GM21447 (cell line): Measurements from ENCODE around the gene DCAF8.
A peak's percentile ranks its signal among the peaks of the same experiment; 100 is the strongest.

ENCODE experiments used
- ATAC-seq: cut with Tn5 transposase; IDR thresholded peaks from one replicate; pipeline ENCODE4 v1.9.1; 2021; ENCODE audit not compliant: unreplicated experiment

DCAF8 gene

GRCh38 chr1:160264795-160265307 is 2.5 kb upstream of the DCAF8 start:
- no peak for ATAC-seq

- peak; percentile 42 for ATAC-seq
Observed at GRCh38 chr1:160261556-160261892, 825 bp downstream of the DCAF8 start.

GRCh38 chr1:160260406-160261382 is 1.7 kb downstream of the DCAF8 start:
- no peak for ATAC-seq

GRCh38 chr1:160258177-160258798 is 4.1 kb downstream of the DCAF8 start:
- ATAC-seq = no peak

GRCh38 chr1:160257411-160258015 is 4.8 kb downstream of the DCAF8 start:
- ATAC-seq = no peak

GRCh38 chr1:160256396-160257046 is 5.8 kb downstream of the DCAF8 start:
- ATAC-seq = no peak

- no peak for ATAC-seq
Observed at GRCh38 chr1:160255781-160256300, 6.5 kb downstream of the DCAF8 start.

- ATAC-seq = peak; percentile 73
Observed at GRCh38 chr1:160251687-160252526, 10.4 kb downstream of the DCAF8 start.

- ATAC-seq = no peak
Observed at GRCh38 chr1:160251011-160251410, 11.3 kb downstream of the DCAF8 start.

GRCh38 chr1:160247053-160247452 is 15.3 kb downstream of the DCAF8 start:
- no peak for ATAC-seq

GRCh38 chr1:160245434-160245833 is 16.9 kb downstream of the DCAF8 start:
- no peak for ATAC-seq

- no peak for ATAC-seq
Observed at GRCh38 chr1:160244209-160244608, 18.1 kb downstream of the DCAF8 start.

- no peak for ATAC-seq
Observed at GRCh38 chr1:160243767-160244166, 18.6 kb downstream of the DCAF8 start.

- ATAC-seq = no peak
Observed at GRCh38 chr1:160239582-160240299, 22.6 kb downstream of the DCAF8 start.

GRCh38 chr1:160238408-160238807 is 23.9 kb downstream of the DCAF8 start:
- no peak for ATAC-seq

- ATAC-seq = no peak
Observed at GRCh38 chr1:160237558-160237957, 24.8 kb downstream of the DCAF8 start.

- no peak for ATAC-seq
Observed at GRCh38 chr1:160236806-160237205, 25.5 kb downstream of the DCAF8 start.

GRCh38 chr1:160232911-160233310 is 29.4 kb downstream of the DCAF8 start:
- no peak for ATAC-seq

GRCh38 chr1:160228431-160228830 is 33.9 kb downstream of the DCAF8 start:
- ATAC-seq = no peak
